Left ventricle myocardium inferior (tissue), 1 donor: Measurements from ENCODE around the gene QSOX2. TPM values are rescaled to one million over a fixed set of nuclear protein-coding genes. Genes with fewer than 3 reads are reported as not detected.
A peak's percentile ranks its signal among the peaks of the same experiment; 100 is the strongest.

ENCODE experiments used
- DNase-seq: peaks from one replicate; pipeline ENCODE4 v3.0.0-alpha.2; 2020
- H3K27ac ChIP-seq: fragments of 200-600 bp; replicated peaks from 2 replicates; pipeline ENCODE4 v1.8.0; 2021
- H3K27me3 ChIP-seq: fragments of 200-600 bp; 2 replicates; pipeline ENCODE4 v1.8.0; 2021; ENCODE audit warnings: low read depth
- H3K36me3 ChIP-seq: fragments of 200-600 bp; 2 replicates; pipeline ENCODE4 v1.8.0; 2021
- H3K4me1 ChIP-seq: fragments of 200-600 bp; 2 replicates; pipeline ENCODE4 v1.8.0; 2021
- H3K4me3 ChIP-seq: fragments of 200-600 bp; 2 replicates; pipeline ENCODE4 v1.8.0; 2021; ENCODE audit warnings: mild to moderate bottlenecking, moderate library complexity
- H3K9me3 ChIP-seq: fragments of 200-600 bp; replicated peaks from 2 replicates; pipeline ENCODE4 v1.8.0; 2021
- intact Hi-C: fragments of 100-400 bp; cut with micrococcal nuclease; formaldehyde crosslinking; loops from one replicate; pipeline ENCODE4 v1.11.0; 2022
- total RNA-seq: library from RNA; stranded (reverse); fragmentation: NEBNext Ultra II Directional; extraction: Animal tissue kit (Norgen Biotek cat#: 25700); gene quantifications from one replicate; pipeline ENCODE4 v1.2.1, GENCODE V29; 2021
- TF ChIP-seq, protein P1 (sequence below): fragments of 200-600 bp; IDR thresholded peaks from 2 replicates; pipeline ENCODE4 v1.8.0; 2021; ENCODE audit warnings: antibody characterized with exemption, mild to moderate bottlenecking, borderline replicate concordance
- donor health status: DM: no; HTN: yes; CAD: no; lungs with severe emphysema.

Gene QSOX2
- total RNA-seq, 1 donor from 2014 or later: 8.0 TPM

DNA sequence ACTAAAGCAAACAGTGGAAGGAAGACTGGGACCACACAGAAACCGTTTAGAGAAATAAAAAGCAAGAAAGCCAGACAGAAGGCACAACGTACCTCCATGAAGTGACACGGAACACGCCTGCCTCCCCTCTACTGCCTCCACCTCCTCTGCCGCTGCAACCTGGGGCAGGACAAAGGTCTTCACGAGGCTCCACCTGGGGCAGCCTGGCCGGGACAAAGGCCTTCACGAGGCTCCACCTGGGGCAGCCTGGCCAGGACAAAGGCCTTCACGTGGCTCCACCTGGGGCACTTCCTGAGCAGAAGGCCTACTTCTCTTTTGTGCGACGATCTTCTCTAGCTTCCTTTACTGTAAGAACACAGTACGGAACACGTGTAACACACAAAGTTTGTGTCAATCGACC is 11.7 kb downstream of the QSOX2 start:
- TF ChIP-seq, protein P1, sequence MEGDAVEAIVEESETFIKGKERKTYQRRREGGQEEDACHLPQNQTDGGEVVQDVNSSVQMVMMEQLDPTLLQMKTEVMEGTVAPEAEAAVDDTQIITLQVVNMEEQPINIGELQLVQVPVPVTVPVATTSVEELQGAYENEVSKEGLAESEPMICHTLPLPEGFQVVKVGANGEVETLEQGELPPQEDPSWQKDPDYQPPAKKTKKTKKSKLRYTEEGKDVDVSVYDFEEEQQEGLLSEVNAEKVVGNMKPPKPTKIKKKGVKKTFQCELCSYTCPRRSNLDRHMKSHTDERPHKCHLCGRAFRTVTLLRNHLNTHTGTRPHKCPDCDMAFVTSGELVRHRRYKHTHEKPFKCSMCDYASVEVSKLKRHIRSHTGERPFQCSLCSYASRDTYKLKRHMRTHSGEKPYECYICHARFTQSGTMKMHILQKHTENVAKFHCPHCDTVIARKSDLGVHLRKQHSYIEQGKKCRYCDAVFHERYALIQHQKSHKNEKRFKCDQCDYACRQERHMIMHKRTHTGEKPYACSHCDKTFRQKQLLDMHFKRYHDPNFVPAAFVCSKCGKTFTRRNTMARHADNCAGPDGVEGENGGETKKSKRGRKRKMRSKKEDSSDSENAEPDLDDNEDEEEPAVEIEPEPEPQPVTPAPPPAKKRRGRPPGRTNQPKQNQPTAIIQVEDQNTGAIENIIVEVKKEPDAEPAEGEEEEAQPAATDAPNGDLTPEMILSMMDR: no peak
- H3K36me3 ChIP-seq: peaks cover 13% of the 10 kb centered on the region

DNA sequence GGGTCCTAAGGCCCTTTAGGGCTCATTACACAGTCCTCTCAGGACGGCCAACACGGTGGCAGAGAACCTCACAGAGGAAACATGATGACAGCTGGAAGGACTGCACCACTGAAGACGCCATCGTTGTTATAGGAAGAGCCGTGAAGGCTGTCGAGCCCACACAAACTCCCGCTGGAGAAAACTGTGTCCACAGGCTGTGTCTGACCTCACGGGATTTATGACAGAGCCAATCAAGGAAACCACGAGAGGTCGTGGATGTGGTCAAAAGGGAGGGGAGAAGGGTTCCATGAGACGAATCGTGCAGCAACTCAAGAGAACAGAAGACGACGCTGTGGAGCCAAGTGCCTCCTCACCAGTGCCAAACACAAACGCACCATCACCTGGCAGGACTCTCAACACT is 12.2 kb downstream of the QSOX2 start:
- intact Hi-C loops: no loop called here
- Histone ChIP-seq H3K9me3 (no peaks in the 10 kb centered on the region), H3K27ac (no peak overlapping the region), H3K4me3 (no peak overlapping the region), H3K36me3 (peaks cover 13% of the 10 kb centered on the region), H3K4me1 (peaks cover 12% of the 10 kb centered on the region), H3K27me3 (no peaks in the 10 kb centered on the region)
- TF ChIP-seq, protein P1: no peak
- DNase-seq: no peak

More for the DNA sequence above, 11.7 kb downstream of the QSOX2 start:
- intact Hi-C loops: no loop called here
- Histone ChIP-seq H3K9me3 (no peaks in the 10 kb centered on the region), H3K27ac (no peak overlapping the region), H3K4me1 (peaks cover 17% of the 10 kb centered on the region), H3K27me3 (no peaks in the 10 kb centered on the region), H3K4me3 (no peak overlapping the region)
- DNase-seq: no peak

DNA sequence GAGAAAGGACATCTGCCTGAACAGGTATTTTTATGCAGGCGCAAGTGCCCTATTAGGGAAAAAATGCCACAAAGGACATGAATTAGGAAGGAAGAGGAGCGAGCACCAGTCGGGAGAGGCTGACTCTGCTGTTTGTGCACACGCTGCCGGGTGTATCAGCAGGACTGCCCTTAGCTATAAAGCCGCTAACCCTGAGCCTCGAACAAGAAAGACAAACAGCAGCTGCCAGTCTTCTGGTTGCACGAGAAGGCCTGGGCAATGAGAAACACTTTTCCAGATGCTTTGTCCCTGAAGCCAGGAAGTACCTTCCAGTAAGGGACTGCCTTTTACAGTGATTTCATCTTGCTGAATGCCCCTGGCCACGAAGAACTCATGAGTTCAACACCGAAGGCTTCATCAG is 12.6 kb downstream of the QSOX2 start:
- Histone ChIP-seq H3K36me3 (peaks cover 13% of the 10 kb centered on the region), H3K4me1 (peaks cover 8% of the 10 kb centered on the region), H3K9me3 (no peaks in the 10 kb centered on the region), H3K4me3 (no peak overlapping the region), H3K27ac (no peak overlapping the region), H3K27me3 (no peaks in the 10 kb centered on the region)
- intact Hi-C loops: no loop called here
- DNase-seq: no peak
- TF ChIP-seq, protein P1: no peak

DNA sequence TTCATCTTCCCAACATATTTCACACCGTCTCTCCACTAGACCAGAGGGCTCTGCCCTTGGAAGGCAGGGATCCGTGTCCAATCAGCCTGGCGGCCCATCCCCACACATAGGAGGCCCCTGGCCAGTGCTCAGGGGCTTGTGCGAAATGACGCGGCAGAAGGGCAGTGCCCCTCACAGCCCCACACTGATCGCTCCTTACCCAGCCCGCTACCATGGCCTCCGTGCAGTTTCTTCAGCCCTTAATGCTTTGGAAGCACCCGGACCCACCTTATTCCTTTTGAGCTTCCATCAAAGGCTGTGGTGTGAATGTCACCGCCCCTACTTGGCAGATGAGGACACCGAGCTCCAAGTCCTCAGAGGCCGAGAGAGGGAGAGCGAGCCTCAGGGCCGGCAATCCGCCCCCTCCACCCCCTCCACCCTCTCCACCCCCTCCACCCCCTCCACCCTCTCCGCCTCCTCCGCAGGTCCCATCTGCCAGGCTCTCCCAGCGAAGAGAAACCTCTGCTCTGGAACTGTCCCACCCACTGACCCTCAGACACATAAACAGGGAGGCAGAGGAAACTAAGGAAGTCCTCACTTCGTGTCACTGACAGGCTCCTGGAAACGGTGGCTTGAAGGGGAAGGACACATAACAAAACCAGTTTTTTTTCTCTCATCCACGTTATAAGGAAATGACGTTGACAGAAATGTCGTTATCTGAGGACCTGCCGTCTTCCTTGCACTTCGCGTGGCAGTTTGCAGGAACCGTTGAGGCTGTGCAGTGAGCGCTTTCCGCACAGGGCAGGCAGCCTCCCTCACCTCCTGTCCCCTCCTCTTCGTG is 13.9 kb downstream of the QSOX2 start:
- Histone ChIP-seq H3K4me3 (peak overlapping the region; percentile 22), H3K27ac (peak overlapping the region; percentile 48), H3K4me1 (peaks cover 4% of the 10 kb centered on the region), H3K9me3 (no peaks in the 10 kb centered on the region), H3K27me3 (no peaks in the 10 kb centered on the region), H3K36me3 (peaks cover 13% of the 10 kb centered on the region)
- intact Hi-C loops: no loop called here
- TF ChIP-seq, protein P1: no peak
- no peak for DNase-seq

DNA sequence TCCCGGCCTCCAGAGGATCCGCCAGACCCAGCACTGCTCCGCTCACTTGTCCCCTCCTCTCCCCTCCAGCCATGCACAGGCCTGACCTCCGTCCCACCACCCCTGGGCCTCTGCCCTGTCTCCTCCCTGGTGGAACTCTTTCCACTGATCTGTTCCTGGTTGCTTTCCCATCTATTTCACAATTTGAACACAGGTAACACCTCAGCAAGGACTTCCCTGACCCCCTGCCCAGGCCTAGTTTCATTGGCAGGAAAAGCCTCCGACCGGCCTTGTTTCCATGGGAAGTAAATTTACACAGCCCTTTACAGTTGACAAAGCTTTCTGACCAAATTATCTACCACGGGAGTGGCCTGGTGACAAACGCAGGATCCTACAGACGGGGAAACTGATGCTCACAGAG is 14.8 kb downstream of the QSOX2 start:
- no peak overlapping the region for H3K27ac ChIP-seq
- H3K9me3 ChIP-seq: no peaks in the 10 kb centered on the region
- no peak for DNase-seq
- H3K27me3 ChIP-seq: no peaks in the 10 kb centered on the region
- TF ChIP-seq, protein P1: no peak
- H3K4me3 ChIP-seq: no peak overlapping the region
- intact Hi-C loops: no loop called here
- H3K36me3 ChIP-seq: peaks cover 7% of the 10 kb centered on the region
- H3K4me1 ChIP-seq: peaks cover 4% of the 10 kb centered on the region
